Breast epithelium (tissue), 3 donors: Measurements from ENCODE around the gene CENPA.
"Not testable (repeated sequence)": the region's sequence is repeated elsewhere in the genome, so short reads cannot be mapped to it uniquely, and the experiment has no call there.

Experiments used
- POLR2A ChIP-seq: fragments of 450-650 bp; IDR thresholded peaks from one replicate; pipeline ENCODE4 v1.6.1; 2016; ENCODE audit warnings: antibody characterized with exemption, mild to moderate bottlenecking, moderate library complexity
- TF ChIP-seq, protein P1 (sequence below), 3 donors: fragments of 450-650 bp; IDR thresholded peaks; one replicate each; pipeline ENCODE4 v1.5.1; 2016 to 2017; ENCODE audit warnings: antibody characterized with exemption in 3 of 3, mild to moderate bottlenecking in 3 of 3, moderate library complexity in 3 of 3

DNA sequence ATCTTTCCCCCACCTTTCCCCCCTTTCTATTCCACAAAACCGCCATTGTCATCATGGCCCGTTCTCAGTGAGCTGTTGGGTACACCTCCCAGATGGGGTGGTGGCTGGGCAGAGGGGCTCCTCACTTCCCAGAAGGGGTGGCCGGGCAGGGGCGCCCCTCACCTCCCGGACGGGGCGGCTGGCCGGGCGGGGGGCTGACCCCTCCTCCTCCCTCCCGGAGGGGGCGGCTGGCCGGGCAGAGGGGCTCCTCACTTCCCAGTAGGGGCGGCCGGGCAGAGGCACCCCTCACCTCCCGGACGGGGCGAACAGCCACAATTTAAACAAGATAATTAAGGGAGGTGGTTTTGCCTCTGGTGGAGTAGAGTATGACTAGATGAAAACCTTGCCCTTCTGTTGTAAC, 9.3 kb downstream of the CENPA start:
- TF ChIP-seq, protein P1, sequence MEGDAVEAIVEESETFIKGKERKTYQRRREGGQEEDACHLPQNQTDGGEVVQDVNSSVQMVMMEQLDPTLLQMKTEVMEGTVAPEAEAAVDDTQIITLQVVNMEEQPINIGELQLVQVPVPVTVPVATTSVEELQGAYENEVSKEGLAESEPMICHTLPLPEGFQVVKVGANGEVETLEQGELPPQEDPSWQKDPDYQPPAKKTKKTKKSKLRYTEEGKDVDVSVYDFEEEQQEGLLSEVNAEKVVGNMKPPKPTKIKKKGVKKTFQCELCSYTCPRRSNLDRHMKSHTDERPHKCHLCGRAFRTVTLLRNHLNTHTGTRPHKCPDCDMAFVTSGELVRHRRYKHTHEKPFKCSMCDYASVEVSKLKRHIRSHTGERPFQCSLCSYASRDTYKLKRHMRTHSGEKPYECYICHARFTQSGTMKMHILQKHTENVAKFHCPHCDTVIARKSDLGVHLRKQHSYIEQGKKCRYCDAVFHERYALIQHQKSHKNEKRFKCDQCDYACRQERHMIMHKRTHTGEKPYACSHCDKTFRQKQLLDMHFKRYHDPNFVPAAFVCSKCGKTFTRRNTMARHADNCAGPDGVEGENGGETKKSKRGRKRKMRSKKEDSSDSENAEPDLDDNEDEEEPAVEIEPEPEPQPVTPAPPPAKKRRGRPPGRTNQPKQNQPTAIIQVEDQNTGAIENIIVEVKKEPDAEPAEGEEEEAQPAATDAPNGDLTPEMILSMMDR (IDR thresholded peaks at IDR 0.05), result not testable (repeated sequence)
- not testable (repeated sequence) for TF ChIP-seq POLR2A
